HCT116 (cell line): ENCODE data around the gene CALCOCO2. TPM values are rescaled to one million over a fixed set of nuclear protein-coding genes. Genes with fewer than 3 reads are reported as not detected.

Experiments
- ATAC-seq: fragments of 200-7000 bp; cut with Tn5 transposase; 2 replicates; pipeline ENCODE4 v1.9.1; 2020; ENCODE audit warnings: mild to moderate bottlenecking, moderate library complexity
- BruUV-seq: library from RNA; stranded (reverse); fragments of 400-500 nt; replicated peaks from 2 replicates; lab custom pipeline; 2021; lab: Mats Ljungman, UMichigan
- CTCF ChIA-PET: fragments of 300-600 bp; sonication (Branson Sonifier 250); formaldehyde crosslinking; loops from one replicate; lab custom pipeline; 2021; ENCODE audit warnings: antibody characterized with exemption; lab: Charles Lee
- POLR2A ChIA-PET: fragments of 300-600, 350-600 bp; sonication (Branson Sonifier 250); formaldehyde crosslinking; loops from one replicate; lab custom pipeline; 2021; ENCODE audit warnings: antibody characterized with exemption; lab: Charles Lee
- RAD21 ChIA-PET, 2 experiments: fragments of 300-600 bp; sonication (Branson Sonifier 250); formaldehyde crosslinking; loops; one replicate each; lab custom pipeline; 2023; ENCODE audit warnings: low total read pairs in 2 of 2; ENCODE audit not compliant: uncharacterized antibody in 2 of 2, unreplicated experiment in 2 of 2, low non-redundant PET in 1 of 2; lab: Charles Lee
- DNase-seq: peaks from one replicate; pipeline ENCODE4 v3.0.0-alpha.2; 2010; ENCODE audit warnings: low read depth, low spot score
- H2AFZ ChIP-seq: fragments of 200-600 bp; shearing (Covaris generic), sonication (generic); 2 replicates; pipeline ENCODE4 v1.6.1; 2017; ENCODE audit warnings: low read depth, mixed run types, mixed read lengths, antibody characterized with exemption, low read length; ENCODE audit not compliant: poor library complexity, severe bottlenecking
- H3K27ac ChIP-seq: 2 replicates; pipeline ENCODE4 v1.5.1; 2012; ENCODE audit warnings: low read depth, low read length
- H3K27me3 ChIP-seq: fragments of 200-600 bp; sonication (generic); 2 replicates; pipeline ENCODE4 v1.6.1; 2016; ENCODE audit warnings: mixed run types, low read length, mixed read lengths; ENCODE audit not compliant: insufficient read depth
- H3K36me3 ChIP-seq, 2 experiments: fragments of 200-500 bp in 1 of 2; fragments of 200-600 bp in 1 of 2; sonication (Bioruptor generic) in 1 of 2; sonication (generic) in 1 of 2; 2 replicates each; pipeline versions ENCODE4 v1.5.1 to v1.6.1; 2014 to 2016; ENCODE audit warnings: low read length in 2 of 2, inconsistent platforms in 1 of 2, mixed read lengths in 1 of 2, mixed run types in 1 of 2; ENCODE audit not compliant: insufficient read depth in 2 of 2, control insufficient read depth in 1 of 2
- H3K4me1 ChIP-seq, 2 experiments: fragments of 200-600 bp in 1 of 2; sonication (generic) in 1 of 2; 2 replicates each; pipeline versions ENCODE4 v1.5.1 to v1.6.1; 2012 to 2017; ENCODE audit warnings: low read length in 2 of 2, inconsistent platforms in 1 of 2, mild to moderate bottlenecking in 1 of 2, mixed read lengths in 1 of 2, mixed run types in 1 of 2, moderate library complexity in 1 of 2; ENCODE audit not compliant: insufficient read depth in 2 of 2, control insufficient read depth in 1 of 2
- H3K4me2 ChIP-seq: fragments of 200-600 bp; sonication (generic); 2 replicates; pipeline ENCODE4 v1.6.1; 2017; ENCODE audit warnings: mixed run types, low read length, mixed read lengths
- H3K4me3 ChIP-seq, 2 experiments: fragments of 200-600 bp in 1 of 2; sonication (generic) in 1 of 2; replicated peaks in 1 of 2; 2 replicates each; pipeline ENCODE4 v1.5.1; 2011 to 2016; ENCODE audit warnings: low read length in 2 of 2, control low read depth in 1 of 2, low read depth in 1 of 2, mild to moderate bottlenecking in 1 of 2, mixed read lengths in 1 of 2, mixed run types in 1 of 2
- H3K79me2 ChIP-seq: fragments of 200-600 bp; sonication (generic); 2 replicates; pipeline ENCODE4 v1.6.1; 2017; ENCODE audit warnings: mild to moderate bottlenecking, mixed run types, low read length, moderate library complexity, mixed read lengths; ENCODE audit not compliant: insufficient read depth
- H3K9ac ChIP-seq: fragments of 200-600 bp; sonication (generic); 2 replicates; pipeline ENCODE4 v1.6.1; 2016; ENCODE audit warnings: low read length, mixed read lengths
- H3K9me2 ChIP-seq: fragments of 200-600 bp; sonication (generic), shearing (Covaris generic); 2 replicates; pipeline ENCODE4 v1.6.1; 2017; ENCODE audit warnings: mixed run types, mild to moderate bottlenecking, moderate library complexity; ENCODE audit not compliant: insufficient read depth
- H3K9me3 ChIP-seq, 2 experiments: fragments of 200-500 bp in 1 of 2; fragments of 200-600 bp in 1 of 2; sonication (Bioruptor generic) in 1 of 2; sonication (generic) in 1 of 2; 2 replicates each; pipeline ENCODE4 v1.6.1; 2014 to 2017; ENCODE audit warnings: low read length in 2 of 2, mixed read lengths in 2 of 2, inconsistent platforms in 1 of 2, low read depth in 1 of 2, mild to moderate bottlenecking in 1 of 2, mixed run types in 1 of 2, moderate library complexity in 1 of 2; ENCODE audit not compliant: control insufficient read depth in 1 of 2, insufficient read depth in 1 of 2
- H4K20me1 ChIP-seq: fragments of 200-600 bp; sonication (generic), shearing (Covaris generic); 2 replicates; pipeline ENCODE4 v1.6.1; 2017; ENCODE audit warnings: mixed run types, mild to moderate bottlenecking, moderate library complexity; ENCODE audit not compliant: insufficient read depth
- CBX3 ChIP-seq: IDR thresholded peaks from 2 replicates; pipeline ENCODE4 v1.6.1; 2012; ENCODE audit warnings: low read depth
- CEBPB ChIP-seq: IDR thresholded peaks from 2 replicates; pipeline ENCODE4 v1.6.1; 2012; ENCODE audit warnings: low read depth
- ELF1 ChIP-seq: IDR thresholded peaks from 2 replicates; pipeline ENCODE4 v1.6.1; 2012; ENCODE audit warnings: low read depth, borderline replicate concordance
- EZH2 ChIP-seq: fragments of 200-600 bp; sonication (generic); IDR thresholded peaks from 2 replicates; pipeline ENCODE4 v1.6.1; 2017; ENCODE audit warnings: antibody characterized with exemption, mixed run types
- EZH2phosphoT487 ChIP-seq: fragments of 200-600 bp; IDR thresholded peaks from 2 replicates; pipeline ENCODE4 v1.6.1; 2018; ENCODE audit warnings: antibody characterized with exemption, borderline replicate concordance
- FOSL1 ChIP-seq: IDR thresholded peaks from 2 replicates; pipeline ENCODE4 v1.6.1; 2012; ENCODE audit warnings: low read depth
- JUND ChIP-seq: IDR thresholded peaks from 2 replicates; pipeline ENCODE4 v1.6.1; 2012
- POLR2A ChIP-seq: IDR thresholded peaks from 2 replicates; pipeline ENCODE4 v1.7.0; 2011; ENCODE audit warnings: borderline replicate concordance; ENCODE audit not compliant: insufficient read depth, insufficient read length; ENCODE audit errors: extremely low read depth
- POLR2AphosphoS5 ChIP-seq: IDR thresholded peaks from 2 replicates; pipeline ENCODE4 v1.6.1; 2011; ENCODE audit warnings: mild to moderate bottlenecking, low read depth, low read length, moderate library complexity
- SIN3A ChIP-seq: IDR thresholded peaks from 2 replicates; pipeline ENCODE4 v1.6.1; 2012; ENCODE audit warnings: low read depth
- SP1 ChIP-seq: IDR thresholded peaks from 2 replicates; pipeline ENCODE4 v1.6.1; 2012; ENCODE audit warnings: low read depth
- SRF ChIP-seq: IDR thresholded peaks from 2 replicates; pipeline ENCODE4 v1.6.1; 2012; ENCODE audit warnings: low read depth
- TCF7L2 ChIP-seq: IDR thresholded peaks from 2 replicates; pipeline ENCODE4 v1.7.0; 2011; ENCODE audit warnings: borderline replicate concordance, inconsistent platforms; ENCODE audit not compliant: insufficient read depth, insufficient read length; ENCODE audit errors: extremely low read depth
- YY1 ChIP-seq: IDR thresholded peaks from 2 replicates; pipeline ENCODE4 v1.6.1; 2011; ENCODE audit warnings: low read length, low read depth, moderate library complexity, mild to moderate bottlenecking; ENCODE audit not compliant: insufficient replicate concordance; ENCODE audit errors: extremely low read depth
- ZFX ChIP-seq: fragments of 450-650 bp; IDR thresholded peaks from 2 replicates; pipeline ENCODE4 v1.6.1; 2017
- ZNF274 ChIP-seq: fragments of 200-500 bp; sonication (Bioruptor generic); IDR thresholded peaks from 2 replicates; pipeline ENCODE4 v1.6.1; 2014; ENCODE audit warnings: mild to moderate bottlenecking, low read depth, low read length, inconsistent platforms
- intact Hi-C: fragments of 100-400 bp; cut with micrococcal nuclease; formaldehyde crosslinking; loops from 2 replicates; pipeline ENCODE4 v1.10.0; 2022
- total RNA-seq: library from RNA; stranded (reverse); gene quantifications from one replicate; pipeline ENCODE4 v1.2.1, GENCODE V29; 2021; ENCODE audit not compliant: unreplicated experiment
- TF ChIP-seq, protein P1 (sequence below), 3 experiments: fragments of 200-600 bp in 1 of 3; sonication (generic) in 1 of 3; IDR thresholded peaks in 2 of 3; conservative IDR thresholded peaks in 1 of 3; 2 replicates each; pipeline ENCODE4 v1.5.1; 2012 to 2017; ENCODE audit warnings: low read depth in 2 of 3, low read length in 2 of 3, antibody characterized with exemption in 1 of 3, borderline replicate concordance in 1 of 3, control low read depth in 1 of 3, mild to moderate bottlenecking in 1 of 3, mixed read lengths in 1 of 3, mixed run types in 1 of 3, moderate library complexity in 1 of 3; ENCODE audit not compliant: insufficient read depth in 1 of 3
- TF ChIP-seq, protein P2 (sequence below): IDR thresholded peaks from 2 replicates; pipeline ENCODE4 v1.6.1; 2012
- TF ChIP-seq, protein P3 (sequence below): IDR thresholded peaks from 2 replicates; pipeline ENCODE4 v1.6.1; 2012; ENCODE audit warnings: low read depth
- TF ChIP-seq, protein P4 (sequence below): IDR thresholded peaks from 2 replicates; pipeline ENCODE4 v1.6.1; 2011; ENCODE audit warnings: mild to moderate bottlenecking, low read length, moderate library complexity; ENCODE audit not compliant: insufficient replicate concordance; ENCODE audit errors: extremely low read depth

CALCOCO2 gene
- total RNA-seq, 1 experiment from 2014 or later = 151 TPM

DNA sequence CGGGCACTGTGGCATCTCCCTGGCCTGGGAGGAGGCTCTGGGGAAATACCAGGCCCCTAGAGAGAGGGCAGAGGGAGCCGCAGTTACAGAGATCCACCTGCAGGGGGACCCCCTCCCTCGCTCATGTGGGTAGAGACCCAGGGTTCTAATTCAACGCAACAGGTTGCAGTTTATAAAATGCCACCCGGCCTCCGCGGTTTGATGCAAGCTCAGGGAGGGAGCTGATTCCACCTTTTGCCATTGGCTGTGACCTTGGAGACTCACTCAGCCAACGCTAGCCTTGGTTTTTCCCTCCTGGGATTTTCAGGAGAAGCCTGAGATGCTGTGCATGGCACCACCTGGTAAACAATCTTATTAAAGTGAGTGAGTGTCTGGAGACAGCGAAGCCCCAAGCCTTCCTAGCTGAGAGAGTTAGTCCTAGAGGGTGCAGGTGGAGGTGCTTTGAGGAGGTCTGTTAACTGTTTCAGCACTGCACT, 25.9 kb upstream of the CALCOCO2 start:
- Histone ChIP-seq H3K9me2 (no peaks in the 10 kb centered on the region), H3K79me2 (no peaks in the 10 kb centered on the region), H2AFZ (peak overlapping the region; percentile 39), H3K9me3 (no peaks in the 10 kb centered on the region), H3K9ac (no peak overlapping the region), H4K20me1 (no peaks in the 10 kb centered on the region), H3K27me3 (no peaks in the 10 kb centered on the region), H3K4me3 (peak overlapping the region in 1 of 2 experiments; percentile 4; a peak in 2 of 4 replicates), H3K27ac (no peak overlapping the region), H3K36me3 (no peaks in the 10 kb centered on the region), H3K4me1 (peaks cover 4 to 11% of the 10 kb centered on the region in 2 experiments; a peak in 3 of 4 replicates), H3K4me2 (peak overlapping the region; percentile 40)
- intact Hi-C loops = loop anchor here (1.0 to 2.0 kb wide), 3 partner anchors 73 to 422 kb away; no protein-coding TSS in a partner anchor
- ChIA-PET CTCF (interaction anchor here (0.6 to 7.1 kb wide), 28 partner anchors 10 to 422 kb away, joined by 3 to 171 read pairs (median 4); partner anchors contain the start of genes PRAC2 and TTLL6), POLR2A (interaction anchor here (0.6 to 1.8 kb wide), 4 partner anchors 11 to 413 kb away, joined by 3 to 18 read pairs (median 6); no protein-coding TSS in a partner anchor), RAD21 (interaction anchor here (0.6 to 3.2 kb wide), 13 partner anchors 69 to 578 kb away, joined by 3 to 37 read pairs (median 3); no protein-coding TSS in a partner anchor)
- DNase-seq = peak; percentile 77
- no TSS peak for BruUV-seq
- ATAC-seq = peak; percentile 100
- TF ChIP-seq ZNF274 (no peak), CEBPB (no peak), POLR2A (no peak), FOSL1 (no peak), ZFX (no peak), SP1 (no peak), SIN3A (no peak), JUND (no peak), ELF1 (no peak), CBX3 (no peak), YY1 (peak; percentile 44), TCF7L2 (peak; percentile 41), EZH2phosphoT487 (no peak), EZH2 (no peak), SRF (no peak), POLR2AphosphoS5 (no peak)
- TF ChIP-seq, protein P1, sequence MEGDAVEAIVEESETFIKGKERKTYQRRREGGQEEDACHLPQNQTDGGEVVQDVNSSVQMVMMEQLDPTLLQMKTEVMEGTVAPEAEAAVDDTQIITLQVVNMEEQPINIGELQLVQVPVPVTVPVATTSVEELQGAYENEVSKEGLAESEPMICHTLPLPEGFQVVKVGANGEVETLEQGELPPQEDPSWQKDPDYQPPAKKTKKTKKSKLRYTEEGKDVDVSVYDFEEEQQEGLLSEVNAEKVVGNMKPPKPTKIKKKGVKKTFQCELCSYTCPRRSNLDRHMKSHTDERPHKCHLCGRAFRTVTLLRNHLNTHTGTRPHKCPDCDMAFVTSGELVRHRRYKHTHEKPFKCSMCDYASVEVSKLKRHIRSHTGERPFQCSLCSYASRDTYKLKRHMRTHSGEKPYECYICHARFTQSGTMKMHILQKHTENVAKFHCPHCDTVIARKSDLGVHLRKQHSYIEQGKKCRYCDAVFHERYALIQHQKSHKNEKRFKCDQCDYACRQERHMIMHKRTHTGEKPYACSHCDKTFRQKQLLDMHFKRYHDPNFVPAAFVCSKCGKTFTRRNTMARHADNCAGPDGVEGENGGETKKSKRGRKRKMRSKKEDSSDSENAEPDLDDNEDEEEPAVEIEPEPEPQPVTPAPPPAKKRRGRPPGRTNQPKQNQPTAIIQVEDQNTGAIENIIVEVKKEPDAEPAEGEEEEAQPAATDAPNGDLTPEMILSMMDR (IDR thresholded peaks at IDR 0.05 in 2 of 3, conservative IDR thresholded peaks at IDR 0.05 in 1 of 3; ENCODE audit: borderline replicate concordance in 1 of 3, insufficient read depth in 1 of 3, low read depth in 2 of 3, low read length in 2 of 3) = peak; percentile 97 to 100 (median 100)
- TF ChIP-seq, protein P2, sequence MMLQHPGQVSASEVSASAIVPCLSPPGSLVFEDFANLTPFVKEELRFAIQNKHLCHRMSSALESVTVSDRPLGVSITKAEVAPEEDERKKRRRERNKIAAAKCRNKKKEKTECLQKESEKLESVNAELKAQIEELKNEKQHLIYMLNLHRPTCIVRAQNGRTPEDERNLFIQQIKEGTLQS = no peak
- TF ChIP-seq, protein P3, sequence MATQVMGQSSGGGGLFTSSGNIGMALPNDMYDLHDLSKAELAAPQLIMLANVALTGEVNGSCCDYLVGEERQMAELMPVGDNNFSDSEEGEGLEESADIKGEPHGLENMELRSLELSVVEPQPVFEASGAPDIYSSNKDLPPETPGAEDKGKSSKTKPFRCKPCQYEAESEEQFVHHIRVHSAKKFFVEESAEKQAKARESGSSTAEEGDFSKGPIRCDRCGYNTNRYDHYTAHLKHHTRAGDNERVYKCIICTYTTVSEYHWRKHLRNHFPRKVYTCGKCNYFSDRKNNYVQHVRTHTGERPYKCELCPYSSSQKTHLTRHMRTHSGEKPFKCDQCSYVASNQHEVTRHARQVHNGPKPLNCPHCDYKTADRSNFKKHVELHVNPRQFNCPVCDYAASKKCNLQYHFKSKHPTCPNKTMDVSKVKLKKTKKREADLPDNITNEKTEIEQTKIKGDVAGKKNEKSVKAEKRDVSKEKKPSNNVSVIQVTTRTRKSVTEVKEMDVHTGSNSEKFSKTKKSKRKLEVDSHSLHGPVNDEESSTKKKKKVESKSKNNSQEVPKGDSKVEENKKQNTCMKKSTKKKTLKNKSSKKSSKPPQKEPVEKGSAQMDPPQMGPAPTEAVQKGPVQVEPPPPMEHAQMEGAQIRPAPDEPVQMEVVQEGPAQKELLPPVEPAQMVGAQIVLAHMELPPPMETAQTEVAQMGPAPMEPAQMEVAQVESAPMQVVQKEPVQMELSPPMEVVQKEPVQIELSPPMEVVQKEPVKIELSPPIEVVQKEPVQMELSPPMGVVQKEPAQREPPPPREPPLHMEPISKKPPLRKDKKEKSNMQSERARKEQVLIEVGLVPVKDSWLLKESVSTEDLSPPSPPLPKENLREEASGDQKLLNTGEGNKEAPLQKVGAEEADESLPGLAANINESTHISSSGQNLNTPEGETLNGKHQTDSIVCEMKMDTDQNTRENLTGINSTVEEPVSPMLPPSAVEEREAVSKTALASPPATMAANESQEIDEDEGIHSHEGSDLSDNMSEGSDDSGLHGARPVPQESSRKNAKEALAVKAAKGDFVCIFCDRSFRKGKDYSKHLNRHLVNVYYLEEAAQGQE = no peak
- TF ChIP-seq, protein P4, sequence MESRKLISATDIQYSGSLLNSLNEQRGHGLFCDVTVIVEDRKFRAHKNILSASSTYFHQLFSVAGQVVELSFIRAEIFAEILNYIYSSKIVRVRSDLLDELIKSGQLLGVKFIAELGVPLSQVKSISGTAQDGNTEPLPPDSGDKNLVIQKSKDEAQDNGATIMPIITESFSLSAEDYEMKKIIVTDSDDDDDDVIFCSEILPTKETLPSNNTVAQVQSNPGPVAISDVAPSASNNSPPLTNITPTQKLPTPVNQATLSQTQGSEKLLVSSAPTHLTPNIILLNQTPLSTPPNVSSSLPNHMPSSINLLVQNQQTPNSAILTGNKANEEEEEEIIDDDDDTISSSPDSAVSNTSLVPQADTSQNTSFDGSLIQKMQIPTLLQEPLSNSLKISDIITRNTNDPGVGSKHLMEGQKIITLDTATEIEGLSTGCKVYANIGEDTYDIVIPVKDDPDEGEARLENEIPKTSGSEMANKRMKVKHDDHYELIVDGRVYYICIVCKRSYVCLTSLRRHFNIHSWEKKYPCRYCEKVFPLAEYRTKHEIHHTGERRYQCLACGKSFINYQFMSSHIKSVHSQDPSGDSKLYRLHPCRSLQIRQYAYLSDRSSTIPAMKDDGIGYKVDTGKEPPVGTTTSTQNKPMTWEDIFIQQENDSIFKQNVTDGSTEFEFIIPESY = no peak
